ENCODE results near the gene CHRNE. TPM values are rescaled to one million over a fixed set of nuclear protein-coding genes. Genes with fewer than 3 reads are reported as not detected.
"Not testable (repeated sequence)": the region's sequence is repeated elsewhere in the genome, so short reads cannot be mapped to it uniquely, and the experiment has no call there.

The CHRNE gene
- total RNA-seq, 1 donor from 2014 or later, result 1.0 TPM

DNA sequence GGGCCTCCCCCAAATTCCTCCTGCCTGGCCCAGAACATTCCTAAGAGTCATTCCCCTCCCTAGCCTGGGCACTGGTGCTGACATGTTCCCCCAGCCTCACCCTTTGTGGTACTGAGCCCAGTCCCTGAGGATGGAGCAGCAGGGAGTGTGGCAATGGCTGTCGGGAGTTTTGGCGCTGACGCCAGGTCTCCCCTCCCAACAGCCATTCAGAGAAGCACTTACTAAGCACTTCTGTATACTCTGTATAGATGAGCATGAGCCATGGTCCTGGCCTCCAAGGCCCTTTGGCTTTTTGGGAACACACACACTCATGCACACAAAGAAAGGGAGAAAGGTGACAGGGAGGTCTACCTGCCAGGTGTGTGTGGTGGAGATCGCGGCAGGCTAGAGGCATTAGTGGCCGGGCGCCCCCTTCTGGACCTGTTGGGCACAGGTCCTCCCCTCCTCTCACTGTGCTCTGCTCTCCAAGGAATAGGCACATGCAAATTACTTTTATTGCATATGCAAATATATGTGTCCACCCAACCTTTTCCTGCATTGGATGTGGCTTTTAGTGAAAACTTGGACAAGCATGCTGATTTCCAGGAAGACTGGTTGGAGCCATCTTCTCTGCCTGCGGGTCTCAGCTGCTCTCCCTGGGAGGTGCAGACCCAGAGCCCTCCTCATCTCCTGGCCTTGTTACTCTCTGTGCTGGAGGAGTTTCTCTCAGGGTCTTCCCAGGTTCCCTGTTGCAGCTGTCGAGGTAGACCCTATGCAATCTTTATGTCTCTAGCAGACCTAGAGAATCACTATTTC, 20.9 kb downstream of the CHRNE start:
- no peak for DNase-seq (ENCODE audit: low read depth)
- no peak overlapping the region for H3K4me3 ChIP-seq (ENCODE audit: low read depth, low read length)
- TF ChIP-seq, protein P1, sequence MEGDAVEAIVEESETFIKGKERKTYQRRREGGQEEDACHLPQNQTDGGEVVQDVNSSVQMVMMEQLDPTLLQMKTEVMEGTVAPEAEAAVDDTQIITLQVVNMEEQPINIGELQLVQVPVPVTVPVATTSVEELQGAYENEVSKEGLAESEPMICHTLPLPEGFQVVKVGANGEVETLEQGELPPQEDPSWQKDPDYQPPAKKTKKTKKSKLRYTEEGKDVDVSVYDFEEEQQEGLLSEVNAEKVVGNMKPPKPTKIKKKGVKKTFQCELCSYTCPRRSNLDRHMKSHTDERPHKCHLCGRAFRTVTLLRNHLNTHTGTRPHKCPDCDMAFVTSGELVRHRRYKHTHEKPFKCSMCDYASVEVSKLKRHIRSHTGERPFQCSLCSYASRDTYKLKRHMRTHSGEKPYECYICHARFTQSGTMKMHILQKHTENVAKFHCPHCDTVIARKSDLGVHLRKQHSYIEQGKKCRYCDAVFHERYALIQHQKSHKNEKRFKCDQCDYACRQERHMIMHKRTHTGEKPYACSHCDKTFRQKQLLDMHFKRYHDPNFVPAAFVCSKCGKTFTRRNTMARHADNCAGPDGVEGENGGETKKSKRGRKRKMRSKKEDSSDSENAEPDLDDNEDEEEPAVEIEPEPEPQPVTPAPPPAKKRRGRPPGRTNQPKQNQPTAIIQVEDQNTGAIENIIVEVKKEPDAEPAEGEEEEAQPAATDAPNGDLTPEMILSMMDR (conservative IDR thresholded peaks at IDR 0.05; ENCODE audit: low read depth, low read length), result peak; percentile 87

GRCh38 chr17:4880857-4881256, 22.0 kb downstream of the CHRNE start:
- TF ChIP-seq, protein P1 (conservative IDR thresholded peaks at IDR 0.05; ENCODE audit: low read depth, low read length), result no peak
- no peak for DNase-seq (ENCODE audit: low read depth)
- H3K4me3 ChIP-seq (ENCODE audit: low read depth, low read length), result no peak overlapping the region

- no peak overlapping the region for H3K4me3 ChIP-seq (ENCODE audit: low read depth, low read length)
- DNase-seq (ENCODE audit: low read depth), result no peak
- TF ChIP-seq, protein P1 (conservative IDR thresholded peaks at IDR 0.05; ENCODE audit: low read depth, low read length), result no peak
Measured at GRCh38 chr17:4879601-4880000, 23.3 kb downstream of the CHRNE start.

- DNase-seq (ENCODE audit: low read depth), result no peak
- TF ChIP-seq, protein P1 (conservative IDR thresholded peaks at IDR 0.05; ENCODE audit: low read depth, low read length), result no peak
- H3K4me3 ChIP-seq (ENCODE audit: low read depth, low read length), result no peak overlapping the region
Measured at GRCh38 chr17:4877089-4877488, 25.8 kb downstream of the CHRNE start.

GRCh38 chr17:4872786-4873185, 30.1 kb downstream of the CHRNE start:
- DNase-seq (ENCODE audit: low read depth), result no peak
- H3K4me3 ChIP-seq (ENCODE audit: low read depth, low read length), result no peak overlapping the region
- TF ChIP-seq, protein P1 (conservative IDR thresholded peaks at IDR 0.05; ENCODE audit: low read depth, low read length), result no peak

DNA sequence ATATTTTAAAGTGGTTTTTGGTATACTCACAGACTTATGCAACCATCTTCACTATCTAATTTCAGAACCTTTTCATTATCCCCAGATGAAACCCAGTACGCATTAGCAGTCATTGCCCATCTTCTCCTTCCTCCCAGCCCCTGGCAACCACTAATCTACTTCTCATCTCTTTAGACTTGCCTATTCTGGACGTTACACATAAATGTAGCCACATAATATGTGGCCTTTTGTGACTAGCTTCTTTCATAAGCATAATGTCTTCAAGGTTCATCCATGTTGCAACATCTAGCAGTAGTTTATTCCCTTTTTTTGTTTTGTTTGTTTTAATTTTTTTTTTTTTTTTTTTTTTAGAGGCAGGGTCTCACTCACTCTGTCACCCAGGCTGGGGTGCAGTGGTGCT, 32.0 kb downstream of the CHRNE start:
- TF ChIP-seq, protein P1 (conservative IDR thresholded peaks at IDR 0.05; ENCODE audit: low read depth, low read length), result no peak
- DNase-seq (ENCODE audit: low read depth), result no peak
- no peak overlapping the region for H3K4me3 ChIP-seq (ENCODE audit: low read depth, low read length)

GRCh38 chr17:4869058-4869998, 33.6 kb downstream of the CHRNE start:
- not testable (repeated sequence) for H3K4me3 ChIP-seq (ENCODE audit: low read depth, low read length); DNase-seq (ENCODE audit: low read depth)

DNA sequence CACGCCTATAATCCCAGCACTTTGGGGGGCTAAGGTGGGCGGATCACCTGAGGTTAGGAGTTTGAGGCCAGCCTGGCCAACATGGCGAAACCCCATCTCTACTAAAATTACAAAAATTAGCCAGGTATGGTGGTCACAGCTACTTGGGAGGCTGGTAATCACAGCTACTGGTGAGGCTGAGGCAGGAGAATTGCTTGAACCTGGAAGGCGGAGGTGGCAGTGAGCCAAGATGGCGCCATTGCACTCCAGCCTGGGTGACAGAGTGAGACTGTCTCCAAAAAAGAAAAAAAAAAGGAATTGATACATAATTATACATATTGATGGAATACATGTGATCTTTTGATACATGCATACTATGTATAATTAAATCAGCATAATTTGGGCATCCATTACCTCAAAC, 35.4 kb downstream of the CHRNE start:
- H3K4me3 ChIP-seq (ENCODE audit: low read depth, low read length), result not testable (repeated sequence)

More for the DNA sequence above, 35.4 kb downstream of the CHRNE start:
- DNase-seq (ENCODE audit: low read depth), result not testable (repeated sequence)

Data from epithelial cell of proximal tubule (primary cell).